GM19351 (cell line): Measurements from ENCODE around the gene BDH1.
"Not testable (repeated sequence)": the region's sequence is repeated elsewhere in the genome, so short reads cannot be mapped to it uniquely, and the experiment has no call there.

Source experiments
- ATAC-seq: cut with Tn5 transposase; IDR thresholded peaks from one replicate; pipeline ENCODE4 v1.9.1; 2021; ENCODE audit warnings: mild to moderate bottlenecking, moderate library complexity; ENCODE audit not compliant: unreplicated experiment

The BDH1 gene

GRCh38 chr3:197490098-197491058 is 65.4 kb downstream of the BDH1 start:
- ATAC-seq = no peak

DNA sequence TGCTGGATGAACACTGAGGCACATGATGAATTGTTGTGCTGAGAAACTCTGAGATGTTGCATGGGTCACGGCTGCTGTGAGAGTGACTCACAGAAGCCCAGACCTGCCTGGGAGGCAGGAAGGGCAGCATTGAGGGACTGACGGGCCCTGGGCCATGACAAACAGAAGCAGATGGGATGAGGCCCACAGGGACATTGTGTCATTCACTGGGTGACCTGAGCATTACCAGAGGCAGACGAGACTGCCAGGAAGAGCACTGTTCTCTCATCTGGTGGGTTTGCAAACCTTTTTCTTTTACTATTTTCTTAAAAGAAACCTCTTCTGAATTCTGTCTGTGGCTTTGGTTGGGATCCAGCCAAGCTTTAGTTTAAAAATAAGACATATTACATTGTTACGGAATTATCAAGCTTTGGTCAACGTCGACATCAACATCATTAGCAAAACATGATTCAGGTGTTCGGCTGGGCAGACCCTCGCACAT is 67.8 kb downstream of the BDH1 start:
- ATAC-seq = no peak

DNA sequence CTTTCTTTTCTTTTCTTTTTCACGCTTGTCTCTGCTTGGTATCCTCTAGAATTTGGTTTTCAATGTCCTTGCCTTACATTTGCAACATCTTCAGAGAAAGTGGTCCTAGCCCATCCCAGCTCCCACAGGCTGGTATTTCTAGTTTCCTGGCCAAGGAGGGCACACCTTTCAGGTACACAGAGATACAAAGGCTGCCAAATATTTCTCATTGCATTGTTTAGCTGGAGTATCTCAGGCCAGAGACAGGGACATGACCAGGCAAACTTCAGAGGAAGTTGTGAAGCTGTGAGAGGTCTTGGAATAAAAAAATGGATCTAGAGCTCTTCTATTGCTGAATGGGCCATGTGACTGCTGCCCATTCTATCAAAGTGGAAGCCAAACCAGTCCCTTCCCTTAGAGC is 68.9 kb downstream of the BDH1 start:
- no peak for ATAC-seq

DNA sequence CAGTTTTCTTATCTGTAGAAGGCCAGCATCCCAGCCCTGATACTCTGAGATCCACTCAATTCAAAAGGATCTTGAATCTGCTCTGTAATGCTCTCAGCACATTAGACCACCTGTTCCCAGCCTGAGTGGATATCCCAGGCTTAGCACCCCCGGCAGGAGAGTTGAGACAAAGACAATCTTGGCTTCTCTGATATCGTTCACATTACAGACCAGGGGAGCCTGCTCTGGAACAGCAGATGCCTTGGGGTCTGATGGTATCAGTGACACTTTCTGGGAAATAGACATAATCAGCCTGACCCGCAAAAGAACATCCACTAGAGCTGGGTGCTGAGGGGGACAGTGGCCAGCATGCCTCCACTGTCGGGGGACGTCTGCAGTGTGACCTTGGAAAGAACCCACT is 70.6 kb downstream of the BDH1 start:
- no peak for ATAC-seq

DNA sequence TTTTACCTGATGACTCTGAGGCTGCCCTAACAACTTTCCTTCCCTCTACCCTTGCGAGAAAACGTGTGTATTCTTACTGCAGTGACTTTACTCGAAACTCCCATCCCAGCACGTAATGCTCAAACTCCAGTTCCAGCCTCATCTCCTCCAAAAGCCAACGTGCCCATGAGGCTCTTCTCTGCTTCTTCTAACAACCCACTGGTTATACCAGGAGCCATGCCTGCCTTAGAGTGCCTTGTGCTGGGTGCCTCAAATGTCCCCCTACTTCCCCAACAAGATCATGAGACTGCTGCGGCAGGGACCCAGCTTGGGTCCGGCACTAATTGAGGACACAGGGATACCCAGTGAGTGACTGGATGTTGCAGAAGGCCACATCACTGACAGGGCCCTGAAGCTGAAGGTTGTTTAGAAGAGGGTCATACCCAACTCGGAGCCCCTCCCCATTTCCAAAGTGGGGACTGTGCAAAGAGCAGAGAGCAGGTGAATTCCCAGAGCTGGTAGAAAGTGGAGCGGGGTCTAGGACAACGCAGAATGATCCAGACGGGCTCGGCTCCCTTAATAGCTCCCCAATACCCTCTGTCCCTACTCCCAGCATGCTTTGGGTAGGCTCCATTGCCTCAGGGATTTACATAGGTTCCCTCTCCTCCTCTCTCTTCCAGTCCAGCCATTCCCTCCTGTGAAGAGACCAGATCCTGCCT is 71.4 kb downstream of the BDH1 start:
- no peak for ATAC-seq

GRCh38 chr3:197482001-197482400 is 73.8 kb downstream of the BDH1 start:
- ATAC-seq = no peak

GRCh38 chr3:197480320-197480719 is 75.4 kb downstream of the BDH1 start:
- ATAC-seq = no peak

DNA sequence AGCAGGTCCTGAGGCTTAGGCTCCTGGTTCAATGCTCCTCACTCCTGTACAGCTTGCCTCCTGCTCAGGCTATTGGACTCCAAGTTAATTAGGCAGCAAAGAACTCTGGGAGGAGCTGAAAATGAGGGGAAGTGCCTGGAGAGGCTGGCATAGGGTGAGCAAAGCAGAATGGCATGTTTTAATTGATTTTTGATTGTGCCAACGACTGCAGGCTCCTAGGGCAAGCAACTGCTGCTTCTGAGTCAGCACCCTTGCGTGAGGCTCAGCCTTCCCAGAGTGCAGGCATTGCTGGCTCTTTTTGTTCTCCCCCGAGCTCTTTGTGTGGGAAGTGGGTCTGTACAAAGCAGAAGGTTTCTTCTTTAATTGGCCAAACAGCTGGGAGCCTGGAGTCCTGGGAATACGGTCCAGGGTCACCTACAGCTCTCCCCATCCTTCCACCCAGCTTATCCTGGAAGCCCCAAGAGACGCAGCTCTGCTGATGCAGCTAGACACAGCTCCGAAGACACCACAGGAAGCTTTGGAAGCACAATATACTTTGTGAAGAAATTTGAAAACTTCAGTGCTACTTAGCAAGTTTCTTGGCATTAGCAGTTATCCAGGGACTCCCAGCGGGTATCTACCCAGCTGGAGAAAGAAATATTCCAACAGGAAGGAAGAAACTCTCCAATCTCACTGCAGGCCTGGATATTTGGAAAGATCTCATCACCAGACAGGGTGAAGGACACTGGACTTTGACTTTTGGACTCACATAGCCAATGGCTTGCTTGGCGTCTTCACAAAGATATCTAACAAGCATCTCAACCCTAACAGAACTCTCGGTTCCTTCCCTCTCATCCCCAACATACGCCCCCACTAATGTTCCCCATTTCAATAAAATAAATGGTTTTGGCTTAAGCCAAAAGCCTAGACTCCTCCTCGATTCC is 76.8 kb downstream of the BDH1 start:
- no peak for ATAC-seq

DNA sequence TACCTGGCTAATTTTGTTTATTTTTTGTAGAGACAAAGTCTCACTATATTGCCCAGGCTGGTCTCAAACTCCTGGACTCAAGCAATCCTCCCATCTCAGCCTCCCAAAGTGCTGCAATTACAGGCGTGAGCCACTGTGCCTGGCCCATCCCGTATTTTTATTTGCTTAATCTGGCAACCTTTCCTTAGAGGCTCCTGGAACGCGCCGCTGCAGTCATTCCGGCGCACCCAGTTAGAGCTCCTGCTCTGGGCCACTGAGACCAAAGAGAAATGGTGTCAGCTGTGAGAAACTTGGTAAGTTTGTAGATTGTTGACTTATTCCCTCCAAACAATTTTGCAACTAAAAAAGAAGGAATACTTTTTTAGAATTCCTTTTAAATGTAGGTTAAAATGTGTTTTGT is 78.0 kb downstream of the BDH1 start:
- not testable (repeated sequence) for ATAC-seq

DNA sequence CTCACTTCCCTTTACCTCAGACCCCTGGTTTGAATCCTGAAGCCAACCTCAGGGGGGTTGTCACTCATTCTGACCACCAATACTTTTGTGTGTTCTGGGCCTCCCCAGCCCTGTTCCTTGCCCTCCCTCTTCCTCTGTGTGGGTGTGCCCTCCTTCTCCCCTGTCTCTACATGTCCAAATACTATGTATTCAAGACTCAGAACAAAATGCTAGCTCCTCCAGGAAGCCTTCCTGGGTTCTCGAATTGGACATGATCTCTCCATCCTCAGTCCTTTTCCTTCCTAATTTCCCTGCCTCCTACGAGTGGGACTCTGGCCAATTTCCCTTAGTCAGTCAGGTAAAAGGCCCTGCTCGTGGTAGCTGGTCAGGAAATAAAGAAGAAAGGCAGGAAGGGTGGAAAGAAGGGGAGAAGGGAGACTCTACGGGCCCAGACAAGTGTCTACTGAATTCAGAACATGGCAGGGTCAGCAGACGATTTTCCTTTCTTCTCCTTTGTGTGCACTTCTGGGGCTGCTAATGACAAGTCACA is 79.7 kb downstream of the BDH1 start:
- no peak for ATAC-seq

DNA sequence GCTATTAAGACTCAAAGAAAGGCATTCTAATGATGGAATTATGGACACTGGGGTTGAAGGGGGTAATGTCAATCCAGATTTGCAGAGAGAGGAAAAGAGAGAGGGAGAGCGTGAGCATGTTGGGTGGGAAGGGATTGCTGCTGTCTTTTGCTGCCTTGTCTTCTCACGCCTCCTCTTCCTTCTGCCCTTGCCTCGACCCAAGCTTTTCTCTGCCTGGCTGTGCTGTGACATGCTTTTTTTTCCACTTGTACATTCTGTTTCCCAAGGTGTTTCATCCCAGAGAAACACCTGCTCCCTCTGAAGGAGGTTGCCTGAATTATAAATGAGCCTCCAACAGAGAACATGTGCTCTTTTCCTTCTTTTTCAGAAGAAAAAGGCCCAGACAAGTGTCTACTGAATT is 80.3 kb downstream of the BDH1 start:
- no peak for ATAC-seq

DNA sequence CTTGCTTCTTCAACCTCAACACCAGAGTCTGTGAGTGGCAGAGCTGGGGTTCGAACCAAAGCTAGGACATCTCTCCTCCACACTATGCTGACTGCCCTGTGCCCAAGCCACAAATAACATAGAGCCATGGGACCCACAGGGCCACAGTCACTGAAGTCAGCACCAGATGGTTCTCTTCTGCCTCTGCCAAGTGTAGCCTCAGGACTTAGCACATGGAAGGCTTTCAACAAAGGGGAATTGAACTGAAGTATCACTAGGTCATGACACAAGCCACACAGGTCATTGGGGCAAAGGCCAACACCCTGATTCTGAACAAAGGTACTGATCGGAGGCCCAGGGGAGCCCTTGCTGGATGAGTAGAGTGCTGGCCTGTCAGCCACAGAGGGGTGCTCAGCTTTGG is 83.6 kb downstream of the BDH1 start:
- ATAC-seq = no peak

- no peak for ATAC-seq
These were observed 84.4 kb downstream of the BDH1 start for GRCh38 chr3:197471221-197472010.

DNA sequence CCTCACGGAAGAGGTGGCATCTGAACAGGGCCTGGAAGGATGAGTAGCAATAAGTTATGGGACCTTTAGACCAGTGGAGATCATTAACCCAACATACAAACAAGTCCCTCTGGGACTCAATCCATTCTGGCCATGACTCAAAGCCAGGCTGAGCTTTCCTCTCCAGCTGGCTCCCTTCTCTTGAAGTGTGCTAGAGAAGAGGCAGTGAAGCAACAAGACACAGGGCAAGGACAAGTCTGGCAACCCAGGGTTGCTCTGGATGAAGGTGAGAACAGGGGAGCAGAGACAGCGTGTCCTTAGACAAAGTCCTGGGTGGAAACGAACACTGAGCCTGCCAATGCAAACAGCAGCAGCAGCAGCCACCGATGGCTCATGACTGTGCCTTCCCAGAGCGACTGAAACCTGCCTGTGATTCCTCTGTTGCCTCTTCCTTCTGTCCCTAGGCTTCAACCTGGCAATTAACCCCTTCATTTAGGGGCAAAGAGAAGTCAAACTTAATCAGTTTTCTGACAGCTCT is 86.8 kb downstream of the BDH1 start:
- no peak for ATAC-seq

GRCh38 chr3:197468167-197468566 is 87.6 kb downstream of the BDH1 start:
- no peak for ATAC-seq

DNA sequence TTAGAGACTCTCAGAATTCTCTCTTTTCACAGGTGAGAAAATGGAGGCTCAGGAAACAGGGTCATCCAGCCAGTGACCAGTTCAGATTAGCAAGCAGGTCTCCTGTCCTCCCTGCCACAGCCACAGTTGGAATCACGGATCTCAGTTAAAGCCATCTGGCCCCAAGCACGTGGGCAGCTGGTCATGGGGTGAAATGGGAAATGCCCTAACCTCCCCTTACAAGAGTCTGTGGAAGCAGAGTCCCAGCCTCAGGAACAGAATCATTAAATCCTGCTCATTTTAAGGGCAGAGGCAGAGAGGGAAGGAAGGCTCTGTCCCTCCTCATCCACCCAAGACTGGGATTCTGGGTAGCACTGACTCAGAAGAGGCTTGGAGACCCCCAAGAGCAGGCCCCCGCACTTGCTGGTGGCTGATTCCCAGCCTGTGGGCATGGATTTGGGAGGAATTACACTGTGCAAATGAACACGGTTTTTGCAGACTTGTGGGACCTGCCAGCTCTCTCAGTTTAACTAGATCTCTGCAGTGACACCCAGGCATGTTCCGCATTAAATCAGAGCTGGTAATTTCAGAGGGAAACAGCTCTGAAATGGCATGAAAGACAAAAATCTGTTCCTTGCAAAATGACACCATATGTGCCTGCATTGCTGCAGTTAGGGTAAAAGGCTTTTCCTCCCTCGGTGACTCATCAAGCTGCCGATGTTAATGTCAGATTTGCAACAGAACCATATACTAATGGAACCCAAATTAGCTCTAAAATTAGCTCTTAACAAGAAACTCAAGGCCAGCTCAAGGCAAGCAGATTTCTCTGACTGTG is 89.0 kb downstream of the BDH1 start:
- no peak for ATAC-seq

DNA sequence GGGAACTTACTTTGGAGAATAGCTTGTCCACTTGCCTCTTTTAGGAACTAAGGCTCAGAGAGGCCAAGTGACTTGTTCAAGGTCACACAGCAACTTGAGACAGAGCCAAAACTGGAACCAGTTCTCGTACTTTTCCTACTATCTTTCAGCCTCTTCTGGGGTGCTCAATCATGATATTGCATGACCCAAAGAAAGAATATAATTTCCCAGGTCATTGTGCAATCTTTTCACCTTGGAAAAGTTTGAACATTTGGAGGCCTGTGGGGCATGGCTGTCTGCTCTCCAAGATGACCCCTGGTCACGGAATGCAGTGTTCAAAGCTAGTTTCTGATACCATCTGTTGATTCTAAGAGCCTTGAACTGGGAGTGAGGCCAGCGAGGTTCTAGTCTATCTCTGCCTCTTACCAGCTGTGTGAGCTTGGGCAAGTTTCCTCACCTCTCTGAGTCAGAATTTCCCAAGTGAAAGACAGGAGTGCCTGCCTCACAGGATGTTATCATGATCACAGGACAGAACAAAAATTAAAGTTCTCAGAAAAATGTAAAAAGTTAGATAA is 89.7 kb downstream of the BDH1 start:
- ATAC-seq = no peak

- no peak for ATAC-seq
These were observed 90.4 kb downstream of the BDH1 start for GRCh38 chr3:197465197-197465995.
